Muscle of leg (tissue), 11 donors: ENCODE results near the gene SEC24B. TPM values are rescaled to one million over a fixed set of nuclear protein-coding genes. Genes with fewer than 3 reads are reported as not detected.
"Not testable (repeated sequence)": the region's sequence is repeated elsewhere in the genome, so short reads cannot be mapped to it uniquely, and the experiment has no call there.

Experiments used
- DNase-seq: peaks from one replicate; pipeline ENCODE4 v3.0.0; 2013
- H3K27ac ChIP-seq: one replicate; pipeline ENCODE4 v1.5.1; 2013; ENCODE audit warnings: mild to moderate bottlenecking, low read length, control low read depth
- H3K27me3 ChIP-seq: one replicate; pipeline ENCODE4 v1.6.1; 2013; ENCODE audit warnings: low read length; ENCODE audit not compliant: control insufficient read depth, insufficient read depth
- H3K36me3 ChIP-seq: one replicate; pipeline ENCODE4 v1.6.1; 2013; ENCODE audit warnings: low read length; ENCODE audit not compliant: control insufficient read depth, insufficient read depth
- H3K4me1 ChIP-seq: one replicate; pipeline ENCODE4 v1.6.1; 2013; ENCODE audit warnings: low read length; ENCODE audit not compliant: control insufficient read depth, insufficient read depth
- H3K4me3 ChIP-seq: one replicate; pipeline ENCODE4 v1.5.1; 2013; ENCODE audit warnings: low read length, control low read depth
- H3K9me3 ChIP-seq: replicated peaks from 2 replicates; pipeline ENCODE4 v1.6.1; 2013; ENCODE audit warnings: low read depth, low read length; ENCODE audit not compliant: control insufficient read depth
- WGBS: methylation state at CpG from one replicate; pipeline ENCODE4 v1.1.5; 2013; ENCODE audit warnings: missing lambda C conversion rate; ENCODE audit not compliant: insufficient coverage; 5-methylcytosine and 5-hydroxymethylcytosine counted together
- polyA plus RNA-seq, 8 donors: library from polyadenylated mRNA; unstranded; fragments of 120-200 nt; gene quantifications; one replicate each; pipeline versions ENCODE4 v1.2.1 to v1.2.3, GENCODE V29; 2013; ENCODE audit warnings: inconsistent platforms in 1 of 8, low replicate concordance in 1 of 8; ENCODE audit not compliant: insufficient read length in 8 of 8, insufficient read depth in 1 of 8
- total RNA-seq: library from RNA; stranded (reverse); fragments of 120-200 nt; gene quantifications from one replicate; pipeline ENCODE4 v1.2.4, GENCODE V29; 2013

SEC24B gene
- total and polyA plus RNA-seq, 9 donors, result 14.7 to 27.8 (median 24.1) TPM

DNA sequence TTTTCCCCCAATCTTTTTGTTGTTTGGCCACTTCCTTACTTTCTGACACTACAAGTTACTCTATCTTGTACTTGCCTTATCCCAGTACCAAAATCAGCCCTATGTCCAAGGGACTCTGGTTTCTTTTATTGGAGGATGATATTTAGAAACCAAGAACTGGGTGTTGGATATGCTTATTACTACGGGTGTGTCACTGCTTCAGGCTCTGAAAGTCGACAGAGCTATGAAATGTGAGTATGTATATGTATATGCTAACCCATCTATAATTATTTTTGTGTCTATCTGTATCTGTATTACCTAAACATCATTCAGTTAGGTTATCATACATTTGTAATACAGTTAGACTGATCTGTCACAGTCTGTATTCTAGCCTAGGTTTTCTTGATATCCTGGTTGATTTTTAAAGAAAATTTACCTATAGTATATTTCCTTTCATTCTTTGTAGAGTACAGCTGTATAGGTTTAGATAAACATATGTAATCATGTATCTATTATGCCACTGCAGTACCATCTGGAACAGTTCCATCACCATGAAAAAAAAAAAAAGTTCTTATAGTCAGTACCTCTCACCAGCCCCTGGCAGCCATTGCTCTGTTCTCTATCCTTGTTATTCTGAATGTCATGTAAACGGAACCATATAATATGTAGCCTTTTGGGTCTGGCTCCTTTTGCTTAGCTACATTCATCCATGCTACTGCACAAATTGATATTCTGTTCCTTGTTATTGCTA is 18.1 kb downstream of the SEC24B start:
- no CpG with 5 or more reads among the region's 3 CpGs for WGBS
- Histone ChIP-seq H3K9me3 (no peaks in the 10 kb centered on the region), H3K4me3 (no peak overlapping the region), H3K36me3 (peaks cover 22% of the 10 kb centered on the region), H3K4me1 (no peaks in the 10 kb centered on the region), H3K27ac (no peak overlapping the region), H3K27me3 (no peaks in the 10 kb centered on the region)
- DNase-seq, result no peak

DNA sequence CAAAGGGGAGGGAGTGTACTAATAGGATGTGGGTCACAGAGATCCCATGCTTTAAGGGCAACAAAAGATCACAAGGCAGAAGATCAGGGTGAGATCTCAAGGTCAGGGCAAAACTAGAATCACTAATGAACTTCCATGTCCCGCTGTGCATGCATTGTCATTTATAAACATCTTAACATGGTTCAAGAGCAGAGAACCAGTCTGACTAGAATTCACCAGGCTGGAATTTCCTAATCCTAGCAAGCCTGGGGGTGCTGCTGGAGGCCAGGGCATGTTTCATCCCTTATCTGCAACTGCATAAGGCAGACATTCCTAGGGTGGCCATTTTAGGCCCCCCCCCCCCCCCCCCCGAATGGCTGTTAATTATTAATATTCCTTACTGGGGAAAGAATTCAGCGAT is 19.5 kb downstream of the SEC24B start:
- WGBS, result no CpG with 5 or more reads among the region's 3 CpGs
- not testable (repeated sequence) for H3K4me3 ChIP-seq

GRCh38 chr4:109462297-109462696 is 28.7 kb downstream of the SEC24B start:
- H3K4me3 ChIP-seq, result no peak overlapping the region
- 62% methylated on average over 3 of the region's 3 CpGs for WGBS
- H3K9me3 ChIP-seq, result peaks cover 6% of the 10 kb centered on the region
- peak; percentile 26 for DNase-seq
- H3K36me3 ChIP-seq, result peaks cover 28% of the 10 kb centered on the region
- no peak overlapping the region for H3K27ac ChIP-seq
- H3K4me1 ChIP-seq, result no peaks in the 10 kb centered on the region
- H3K27me3 ChIP-seq, result no peaks in the 10 kb centered on the region

More for the DNA sequence above, 19.5 kb downstream of the SEC24B start:
- H3K27ac ChIP-seq, H3K27me3 ChIP-seq, DNase-seq, H3K4me1 ChIP-seq, H3K9me3 ChIP-seq: not testable (repeated sequence)
- H3K36me3 ChIP-seq, result peaks cover 19% of the 10 kb centered on the region

GRCh38 chr4:109462802-109463201 is 29.2 kb downstream of the SEC24B start:
- H3K9me3 ChIP-seq, result peaks cover under 1% of the 10 kb centered on the region
- DNase-seq, result no peak
- peaks cover 28% of the 10 kb centered on the region for H3K36me3 ChIP-seq
- no peaks in the 10 kb centered on the region for H3K4me1 ChIP-seq
- H3K27ac ChIP-seq, result no peak overlapping the region
- H3K4me3 ChIP-seq, result no peak overlapping the region
- no peaks in the 10 kb centered on the region for H3K27me3 ChIP-seq
- WGBS, result 100% methylated on average over 1 of the region's 1 CpG

DNA sequence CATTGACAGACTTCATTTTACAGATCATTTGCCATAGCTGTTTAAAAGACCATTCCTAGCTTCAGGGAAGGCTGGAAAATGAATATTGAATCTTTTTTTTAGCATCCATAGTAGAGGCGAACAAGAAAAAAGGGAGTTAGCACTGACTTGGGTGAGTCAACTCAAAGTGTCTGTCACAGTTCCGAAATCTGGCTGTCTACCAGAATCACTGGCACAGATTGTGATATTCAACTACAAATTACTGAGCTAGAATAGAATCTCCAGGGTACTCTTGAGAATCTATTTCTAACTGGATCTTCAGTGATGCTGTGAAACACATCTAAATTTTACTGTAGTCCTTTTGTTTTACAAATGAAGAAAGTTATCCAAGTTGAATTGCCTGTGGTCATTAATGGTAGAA is 31.5 kb downstream of the SEC24B start:
- Histone ChIP-seq H3K27me3 (no peaks in the 10 kb centered on the region), H3K4me3 (no peak overlapping the region), H3K9me3 (no peaks in the 10 kb centered on the region), H3K4me1 (no peaks in the 10 kb centered on the region), H3K36me3 (peaks cover 28% of the 10 kb centered on the region), H3K27ac (no peak overlapping the region)
- peak; percentile 40 for DNase-seq
- 80% methylated on average over 1 of the region's 2 CpGs for WGBS

- peaks cover 6% of the 10 kb centered on the region for H3K36me3 ChIP-seq
- DNase-seq, result no peak
- H3K27ac ChIP-seq, result no peak overlapping the region
- no peak overlapping the region for H3K4me3 ChIP-seq
- H3K4me1 ChIP-seq, result no peaks in the 10 kb centered on the region
- H3K27me3 ChIP-seq, result no peaks in the 10 kb centered on the region
- no peaks in the 10 kb centered on the region for H3K9me3 ChIP-seq
Observed at GRCh38 chr4:109469915-109470314, 36.3 kb downstream of the SEC24B start.

DNA sequence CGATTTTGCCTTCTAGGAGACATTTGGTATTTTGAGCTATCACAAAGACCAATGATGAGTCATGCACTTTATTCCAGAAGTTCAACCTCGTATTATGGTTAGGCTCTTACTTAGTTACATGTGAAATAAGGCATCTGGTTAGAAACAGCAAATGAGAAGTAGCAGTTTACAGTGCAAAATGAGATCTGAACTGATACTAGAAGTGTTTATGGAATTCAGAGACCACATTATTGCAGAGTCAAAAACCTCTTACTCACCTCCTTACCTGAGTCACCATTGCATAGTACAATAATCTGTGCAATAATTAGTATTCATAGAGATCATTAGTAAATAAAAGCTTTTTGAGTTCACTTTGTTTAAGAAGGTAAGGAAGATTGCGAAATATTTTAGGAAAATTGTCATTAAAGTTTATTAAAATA is 38.7 kb downstream of the SEC24B start:
- no CpG with 5 or more reads among the region's 3 CpGs for WGBS
- H3K4me1 ChIP-seq, result no peaks in the 10 kb centered on the region
- no peak overlapping the region for H3K27ac ChIP-seq
- H3K36me3 ChIP-seq, result peaks cover 3% of the 10 kb centered on the region
- no peaks in the 10 kb centered on the region for H3K27me3 ChIP-seq
- H3K4me3 ChIP-seq, result no peak overlapping the region
- no peaks in the 10 kb centered on the region for H3K9me3 ChIP-seq
- no peak for DNase-seq

DNA sequence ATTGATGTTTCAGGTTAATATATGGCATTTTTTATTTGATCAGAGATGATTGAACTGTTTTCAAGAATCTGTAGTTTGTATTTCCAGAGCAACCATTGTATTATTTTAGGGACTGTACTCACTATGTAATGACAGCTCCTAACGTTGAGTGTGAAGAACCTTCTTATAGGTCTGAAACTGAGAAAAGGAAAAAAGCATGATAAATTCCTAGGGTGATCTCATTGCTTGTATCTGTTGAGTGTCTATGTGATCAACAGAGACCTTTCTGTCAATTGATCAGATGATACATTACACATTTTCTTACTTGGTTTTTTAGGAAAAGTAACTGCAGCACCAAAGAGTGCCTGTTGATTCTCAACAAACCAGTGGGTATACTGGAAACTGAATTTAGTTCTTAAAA is 40.2 kb downstream of the SEC24B start:
- Histone ChIP-seq H3K27ac (no peak overlapping the region), H3K27me3 (no peaks in the 10 kb centered on the region), H3K9me3 (no peaks in the 10 kb centered on the region), H3K36me3 (peaks cover 3% of the 10 kb centered on the region), H3K4me1 (no peaks in the 10 kb centered on the region), H3K4me3 (no peak overlapping the region)
- DNase-seq, result no peak
- no CpG with 5 or more reads among the region's 1 CpG for WGBS

GRCh38 chr4:109486007-109486406 is 52.4 kb downstream of the SEC24B start:
- H3K4me1 ChIP-seq, result no peaks in the 10 kb centered on the region
- peaks cover 3% of the 10 kb centered on the region for H3K36me3 ChIP-seq
- H3K27me3 ChIP-seq, result no peaks in the 10 kb centered on the region
- H3K9me3 ChIP-seq, result no peaks in the 10 kb centered on the region
- WGBS, result no CpG with 5 or more reads among the region's 1 CpG
- no peak for DNase-seq
- no peak overlapping the region for H3K27ac ChIP-seq
- no peak overlapping the region for H3K4me3 ChIP-seq

- no peak overlapping the region for H3K4me3 ChIP-seq
- H3K9me3 ChIP-seq, result no peaks in the 10 kb centered on the region
- peaks cover 28% of the 10 kb centered on the region for H3K36me3 ChIP-seq
- no peaks in the 10 kb centered on the region for H3K4me1 ChIP-seq
- no peak for DNase-seq
- H3K27ac ChIP-seq, result no peak overlapping the region
- 59% methylated on average over 2 of the region's 3 CpGs for WGBS
- H3K27me3 ChIP-seq, result no peaks in the 10 kb centered on the region
Observed at GRCh38 chr4:109494563-109494962, 60.9 kb downstream of the SEC24B start.

DNA sequence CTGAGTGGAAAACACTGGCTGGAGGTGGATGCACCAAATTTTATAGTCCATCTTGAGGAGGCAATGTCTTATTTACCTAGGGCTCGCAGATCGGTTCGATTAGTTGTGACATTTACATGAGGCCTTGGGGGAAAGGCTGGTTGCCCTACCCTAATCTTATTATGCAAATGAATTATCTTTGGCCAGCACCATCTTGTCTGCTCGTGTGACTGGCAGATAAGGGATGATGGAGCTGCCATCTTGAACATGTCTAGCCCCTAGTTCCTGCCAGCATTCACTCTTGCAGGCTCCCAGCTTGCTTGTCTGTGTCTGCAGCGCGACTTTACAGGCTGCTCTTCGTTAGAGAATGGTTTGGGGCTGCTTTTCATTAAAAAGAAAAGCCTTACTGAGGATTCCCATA is 61.9 kb downstream of the SEC24B start:
- Histone ChIP-seq H3K4me3 (no peak overlapping the region), H3K36me3 (peaks cover 28% of the 10 kb centered on the region), H3K9me3 (no peaks in the 10 kb centered on the region), H3K4me1 (no peaks in the 10 kb centered on the region), H3K27ac (no peak overlapping the region), H3K27me3 (no peaks in the 10 kb centered on the region)
- DNase-seq, result no peak
- no CpG with 5 or more reads among the region's 7 CpGs for WGBS
